Activated T-helper 9 cell treated with anti-CD3 and anti-CD28 coated beads, Interleukin-2, amount 50 U/mL, for 16 hours (primary cell): ENCODE results near the gene TMEM17.
"Not testable (repeated sequence)": the region's sequence is repeated elsewhere in the genome, so short reads cannot be mapped to it uniquely, and the experiment has no call there.

Experiments used
- DNase-seq: peaks from one replicate; pipeline ENCODE4 v3.0.0-alpha.2; 2020; ENCODE audit warnings: low read depth

Gene TMEM17

GRCh38 chr2:62505750-62506420, at the start of gene TMEM17:
Gene TMEM17 (minus strand): TSS chr2:62506195. CDS start chr2:62506129, 66 bp downstream.
- no peak for DNase-seq

DNA sequence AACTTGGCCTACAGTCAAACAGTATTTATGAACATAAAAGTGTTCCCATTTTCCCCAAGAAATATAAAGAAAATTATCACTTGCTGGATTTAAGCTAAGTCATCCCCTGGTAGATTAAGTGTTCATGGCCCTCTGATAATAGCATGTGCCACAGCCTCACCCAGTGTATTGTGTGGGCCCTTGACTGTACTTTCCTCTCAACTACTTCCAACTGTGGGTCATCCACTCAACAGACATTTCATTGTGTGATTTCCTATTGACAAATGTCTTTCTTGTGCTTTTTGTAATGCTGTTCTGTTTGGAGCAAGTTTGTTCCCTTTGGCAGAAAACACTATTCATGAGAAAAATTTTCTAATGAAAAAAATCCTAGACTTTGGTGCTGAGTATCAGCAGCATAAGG, 48.4 kb upstream of the TMEM17 start:
- no peak for DNase-seq

DNA sequence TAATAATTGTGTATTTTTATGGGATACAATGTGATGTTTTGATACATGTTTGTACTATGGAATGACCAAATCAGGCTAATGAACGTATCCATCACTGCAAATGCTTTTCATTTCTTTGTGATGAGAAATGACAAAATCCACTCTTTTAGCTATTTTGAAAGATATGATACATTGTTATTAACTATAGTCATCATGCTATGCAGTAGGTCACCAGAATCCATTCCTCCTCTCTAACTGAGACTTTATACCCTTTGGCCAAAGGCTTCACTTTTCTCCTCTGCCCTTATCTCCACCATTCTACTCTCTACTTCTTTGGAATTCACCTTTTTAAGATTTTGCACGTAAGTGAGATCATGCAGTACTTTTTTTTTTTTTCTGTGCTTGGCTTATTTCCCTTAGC, 44.5 kb upstream of the TMEM17 start:
- no peak for DNase-seq

- DNase-seq: no peak
Observed at GRCh38 chr2:62547854-62548253, 41.9 kb upstream of the TMEM17 start.

- DNase-seq: no peak
Observed at GRCh38 chr2:62545261-62545660, 39.3 kb upstream of the TMEM17 start.

- no peak for DNase-seq
Observed at GRCh38 chr2:62540408-62541168, 34.6 kb upstream of the TMEM17 start.

DNA sequence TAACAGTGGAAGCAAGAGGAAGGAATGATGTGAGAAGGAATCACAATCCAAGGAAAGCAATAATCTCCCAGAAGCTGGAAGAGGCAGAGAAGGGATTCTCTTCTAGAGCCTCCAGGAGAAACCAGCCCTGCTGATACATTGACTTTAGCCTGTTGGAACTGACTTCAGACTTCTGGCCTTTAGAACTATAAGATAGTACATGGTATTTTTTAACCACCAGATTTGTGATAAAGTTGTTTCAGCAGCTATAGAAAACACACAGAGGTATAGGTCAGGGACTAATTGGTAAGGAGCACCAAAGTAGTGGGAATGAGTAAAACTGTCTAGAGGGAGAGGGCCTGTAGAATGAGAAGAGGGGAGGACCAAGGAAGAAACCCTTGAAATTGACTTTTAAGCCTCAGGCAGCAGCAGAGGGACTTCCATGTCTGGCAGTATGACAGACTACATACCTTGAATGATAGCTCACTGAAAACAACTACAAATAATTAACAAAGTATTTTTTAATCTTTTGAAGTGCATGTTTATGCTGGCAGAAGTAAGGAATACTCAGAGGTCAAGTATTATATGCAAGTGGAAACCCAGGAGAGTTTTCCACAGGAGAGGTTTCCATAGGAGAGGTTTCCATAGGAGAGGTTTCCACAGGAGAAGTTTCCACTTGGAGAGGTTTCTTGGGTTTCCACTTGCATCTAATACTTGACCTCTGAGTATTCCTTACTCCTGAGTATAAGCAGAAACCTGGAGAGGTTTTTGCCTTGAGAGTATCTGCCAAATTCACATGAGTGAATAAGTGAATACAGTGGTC, 33.8 kb upstream of the TMEM17 start:
- DNase-seq: no peak

GRCh38 chr2:62538756-62539155, 32.8 kb upstream of the TMEM17 start:
- DNase-seq: no peak

DNA sequence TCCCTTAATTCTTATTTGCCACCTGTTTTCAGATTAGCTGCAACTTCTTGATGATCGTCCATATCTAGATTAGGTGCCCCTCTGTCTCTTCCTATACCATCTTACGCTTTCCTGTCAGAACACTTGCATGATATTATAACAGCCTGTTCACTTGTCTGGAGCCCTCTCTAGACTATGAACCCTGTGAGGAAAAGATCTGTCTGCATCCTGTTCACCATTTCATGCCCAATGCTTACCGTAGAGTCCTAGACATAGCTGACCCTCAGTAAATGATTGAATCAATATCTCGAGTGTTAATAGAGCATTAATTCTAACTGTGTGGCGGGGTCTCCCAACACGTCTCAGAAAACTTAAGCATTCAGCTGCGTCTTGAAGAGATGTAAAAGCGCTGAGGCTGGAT, 31.8 kb upstream of the TMEM17 start:
- no peak for DNase-seq

DNA sequence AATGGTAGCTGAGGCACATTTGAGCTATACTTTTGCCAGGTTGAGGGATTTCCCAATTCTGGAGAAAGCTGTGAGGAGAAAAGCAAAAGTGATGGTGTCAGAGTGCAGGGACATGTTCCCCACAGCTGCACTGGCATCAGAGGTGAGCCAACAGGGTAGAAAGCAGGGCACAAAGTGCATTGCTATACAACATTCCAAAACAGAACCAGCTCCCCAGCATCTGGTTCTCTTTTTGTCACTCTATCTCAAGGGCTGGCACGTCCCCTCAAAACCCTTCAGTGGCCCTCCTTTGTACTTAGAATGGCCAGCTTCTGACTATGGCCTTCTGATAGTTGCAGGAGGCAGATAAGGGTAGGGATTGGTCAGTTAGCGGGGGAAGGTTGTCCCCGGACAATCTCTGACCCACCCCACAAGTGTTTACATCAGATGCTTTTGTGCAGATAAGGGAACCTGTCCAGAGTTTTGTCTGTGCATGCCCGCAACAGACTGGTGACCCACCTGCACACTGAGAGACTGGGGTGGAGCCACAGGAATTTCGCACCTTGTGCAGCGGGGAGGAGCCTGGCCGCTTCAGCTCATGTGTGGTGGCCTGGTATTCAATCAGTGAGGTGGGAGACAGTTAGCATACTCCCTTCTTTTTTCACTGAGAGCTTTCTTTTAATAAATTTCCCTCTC, 31.0 kb upstream of the TMEM17 start:
- no peak for DNase-seq

DNA sequence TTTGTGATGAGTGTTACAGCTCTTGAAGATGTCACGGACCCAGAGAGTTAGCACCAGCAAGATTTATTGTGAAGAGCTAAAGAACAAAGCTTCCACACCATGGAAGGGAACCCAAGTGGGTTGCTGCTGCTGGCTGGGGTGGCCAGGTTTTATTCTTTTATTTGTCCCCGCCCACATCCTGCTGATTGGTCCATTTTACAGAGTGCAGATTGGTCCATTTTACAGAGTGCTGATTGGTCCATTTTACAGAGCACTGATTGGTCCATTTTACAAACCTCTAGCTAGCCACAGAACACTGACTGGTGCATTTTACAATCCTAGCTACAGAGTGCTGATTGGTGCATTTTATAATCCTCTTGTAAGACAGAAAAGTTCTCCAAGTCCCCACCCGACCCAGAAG, 29.5 kb upstream of the TMEM17 start:
- not testable (repeated sequence) for DNase-seq

- DNase-seq: no peak
Observed at GRCh38 chr2:62531594-62531993, 25.6 kb upstream of the TMEM17 start.

DNA sequence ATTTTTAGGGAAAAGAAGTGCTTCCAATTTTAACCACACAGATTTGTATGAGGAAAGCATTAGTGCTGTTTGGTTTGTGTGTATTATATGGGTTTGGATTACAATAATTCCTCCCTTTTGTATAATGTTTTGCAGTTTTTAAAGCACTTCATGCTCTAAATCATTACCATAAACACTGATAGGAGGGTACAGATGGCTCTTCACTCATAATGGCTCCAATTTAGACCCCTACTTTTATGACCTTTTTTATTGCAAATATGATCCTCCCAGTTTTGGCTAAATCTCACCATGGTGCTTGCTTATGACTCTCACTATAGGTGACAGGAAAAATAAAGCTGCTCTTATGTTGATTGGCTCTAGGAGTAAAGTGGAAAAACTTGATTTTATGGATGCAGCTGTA, 23.8 kb upstream of the TMEM17 start:
- DNase-seq: no peak

- DNase-seq: no peak
Observed at GRCh38 chr2:62527478-62528210, 21.6 kb upstream of the TMEM17 start.

DNA sequence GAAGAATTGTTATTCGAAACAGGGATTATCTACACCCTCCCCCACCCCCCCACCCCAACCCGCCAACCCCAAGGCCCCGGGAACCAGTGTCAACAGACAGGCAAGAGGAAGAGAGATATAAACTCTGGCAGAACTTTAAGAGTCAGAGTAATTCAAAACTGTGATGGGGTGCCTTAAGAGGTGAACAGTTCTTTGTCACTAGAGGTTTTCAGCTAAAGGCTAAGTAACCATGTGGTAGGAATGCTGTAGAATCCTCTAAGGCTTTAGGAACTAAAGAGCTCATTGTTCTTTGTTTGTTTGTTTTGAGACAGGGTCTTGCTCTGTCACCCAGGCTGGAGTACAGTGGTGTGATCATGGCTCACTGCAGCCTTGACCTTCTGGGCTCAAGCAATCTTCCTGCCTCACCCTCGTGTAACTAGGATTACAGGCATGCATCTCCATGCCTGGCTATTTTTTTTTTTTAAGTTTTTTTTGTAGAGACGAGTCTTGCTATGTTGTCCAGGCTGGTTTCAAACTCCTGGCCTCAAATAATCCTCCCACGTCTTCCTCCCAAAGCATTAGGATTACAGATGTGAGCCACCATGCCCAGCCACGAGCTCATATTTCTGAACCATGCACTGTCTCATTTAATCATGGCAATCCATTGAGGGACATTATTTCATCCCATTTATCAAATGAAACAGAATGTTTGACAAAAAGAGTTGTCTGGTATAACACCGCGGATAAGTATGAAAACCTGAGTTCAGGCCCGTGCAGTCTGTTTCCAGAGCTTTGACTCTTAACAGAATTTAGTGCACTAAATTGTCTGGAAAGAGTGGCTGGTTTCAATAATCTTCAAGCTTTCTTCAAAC, 20.8 kb upstream of the TMEM17 start:
- no peak for DNase-seq

- no peak for DNase-seq
Observed at GRCh38 chr2:62525549-62526269, 19.7 kb upstream of the TMEM17 start.

DNA sequence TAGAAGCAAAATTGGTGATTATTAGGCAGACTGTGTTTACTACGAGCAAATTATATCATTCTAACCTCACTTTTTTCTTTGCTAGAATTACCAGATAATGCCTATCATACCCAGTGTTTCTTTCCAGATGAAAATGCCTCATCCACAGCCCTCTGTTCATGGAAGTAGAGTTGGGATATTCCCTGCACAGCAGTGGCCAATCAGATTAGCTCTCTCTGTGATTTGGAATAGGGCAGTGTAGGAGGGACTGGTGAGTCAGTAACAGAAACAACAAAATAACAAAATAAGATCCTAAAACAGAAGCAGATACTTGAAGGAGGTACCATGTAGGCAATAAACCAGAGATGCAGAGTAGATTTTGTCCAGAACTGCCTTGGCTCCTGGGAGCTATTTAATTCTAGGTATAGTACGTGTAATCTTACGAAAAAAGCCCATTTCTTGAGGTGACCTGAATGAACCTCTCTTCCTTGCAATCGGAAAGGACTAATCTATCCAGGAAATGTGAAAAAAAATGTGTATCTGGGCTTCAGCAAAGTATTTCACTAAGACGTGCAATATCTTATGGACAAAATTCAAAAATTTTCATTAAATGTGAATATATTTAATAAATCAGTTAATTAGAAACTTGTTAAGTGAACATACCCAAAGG, 18.4 kb upstream of the TMEM17 start:
- no peak for DNase-seq

DNA sequence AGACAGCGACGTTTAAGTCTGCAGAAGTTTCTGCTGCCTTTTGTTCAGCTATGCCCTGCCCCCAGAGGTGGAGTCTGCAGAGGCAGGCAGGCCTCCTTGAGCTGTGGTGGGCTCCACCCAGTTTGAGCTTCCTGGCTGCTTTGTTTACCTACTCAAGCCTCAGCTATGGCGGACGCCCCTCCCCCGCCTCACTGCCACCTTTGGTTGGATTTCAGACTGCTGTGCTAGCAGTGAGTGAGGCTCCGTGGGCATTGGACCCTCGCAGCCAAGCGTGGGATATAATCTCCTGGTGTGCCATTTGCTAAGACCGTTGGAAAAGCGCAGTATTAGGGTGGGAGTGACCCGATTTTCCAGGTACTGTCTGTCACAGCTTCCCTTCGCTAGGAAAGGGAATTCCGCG, 15.1 kb upstream of the TMEM17 start:
- not testable (repeated sequence) for DNase-seq

- no peak for DNase-seq
Observed at GRCh38 chr2:62512384-62512783, 6.4 kb upstream of the TMEM17 start.
